Spinal cord (tissue), 10 donors: ENCODE results near the gene OR2F1. TPM values are rescaled to one million over a fixed set of nuclear protein-coding genes. Genes with fewer than 3 reads are reported as not detected.

ENCODE experiments used
- DNase-seq, 6 donors: peaks; one replicate each; pipeline versions ENCODE4 v3.0.0 to v3.0.0-alpha.2; 2013 to 2015; ENCODE audit warnings: low spot score in 6 of 6, low read depth in 4 of 6
- H3K27ac ChIP-seq: one replicate; pipeline ENCODE4 v1.5.1; 2013; ENCODE audit warnings: low read depth, low read length, control low read depth
- H3K27me3 ChIP-seq: one replicate; pipeline ENCODE4 v1.6.1; 2013; ENCODE audit warnings: low read length; ENCODE audit not compliant: control insufficient read depth, insufficient read depth
- H3K36me3 ChIP-seq: one replicate; pipeline ENCODE4 v1.6.1; 2013; ENCODE audit warnings: low read length; ENCODE audit not compliant: control insufficient read depth, insufficient read depth
- H3K4me1 ChIP-seq: one replicate; pipeline ENCODE4 v1.6.1; 2013; ENCODE audit warnings: low read length; ENCODE audit not compliant: control insufficient read depth, insufficient read depth
- H3K4me3 ChIP-seq: one replicate; pipeline ENCODE4 v1.5.1; 2013; ENCODE audit warnings: low read depth, low read length, control low read depth
- H3K9me3 ChIP-seq: one replicate; pipeline ENCODE4 v1.6.1; 2013; ENCODE audit warnings: low read length; ENCODE audit not compliant: control insufficient read depth, insufficient read depth
- WGBS: methylation state at CpG from one replicate; pipeline ENCODE4 v1.1.5; 2013; ENCODE audit warnings: missing lambda C conversion rate; ENCODE audit not compliant: insufficient coverage; 5-methylcytosine and 5-hydroxymethylcytosine counted together
- long read RNA-seq, 4 donors: transcript quantifications; one replicate each; lab custom pipeline, GENCODE V29; 2026
- polyA plus RNA-seq, 2 donors: library from polyadenylated mRNA; unstranded; fragments of 120-200 nt; gene quantifications; one replicate each; pipeline ENCODE4 v1.2.1, GENCODE V29; 2013; ENCODE audit not compliant: insufficient read length in 2 of 2
- total RNA-seq, 2 donors: library from RNA; depleted of rRNA in 1 of 2; stranded (reverse); fragments of 120-200 nt in 1 of 2; fragments of >200 nt in 1 of 2; gene quantifications; one replicate each; pipeline versions ENCODE4 v1.2.3 to v1.2.4, GENCODE V29; 2013 to 2014
- donor health status: healthy.

OR2F1 gene
- total RNA-seq: not detected
- polyA plus RNA-seq: under 1 TPM in 1 of 2 donors, not detected in 1; 0.42 TPM
- long read RNA-seq, donor 1: 0 reads
- long read RNA-seq, donor 2, partial matches to known transcripts: 0 of 1 reads
- long read RNA-seq, donor 2, other reads (novel, unspliced or antisense): 0 of 1 reads
- long read RNA-seq, donor 3: 0 reads
- long read RNA-seq, donor 4: 0 reads

DNA sequence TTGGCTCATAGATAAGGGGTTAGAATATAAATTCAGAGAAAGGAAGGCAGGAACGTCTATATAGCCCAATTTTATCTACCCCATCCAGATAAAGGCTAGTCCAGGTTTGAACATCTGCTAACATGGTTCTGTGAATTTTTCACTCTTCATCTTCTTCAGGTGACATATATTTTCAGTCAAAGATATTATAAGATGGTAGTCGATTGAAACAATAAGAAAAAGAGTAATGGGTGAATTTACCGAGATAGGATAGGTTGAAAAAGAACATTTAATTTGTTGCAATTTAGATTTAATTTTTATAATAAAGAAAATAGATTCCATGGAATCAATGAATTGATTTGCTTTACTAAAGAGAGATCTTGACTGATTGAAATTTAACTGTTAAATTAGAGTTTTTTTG is at the start of gene OR2F1:
Gene OR2F1 (plus strand): TSS at position 301 of the 400 bp plus-strand sequence. CDS start 5,127 bp downstream, outside the sequence.
- WGBS: no CpG with 5 or more reads among the region's 3 CpGs

DNA sequence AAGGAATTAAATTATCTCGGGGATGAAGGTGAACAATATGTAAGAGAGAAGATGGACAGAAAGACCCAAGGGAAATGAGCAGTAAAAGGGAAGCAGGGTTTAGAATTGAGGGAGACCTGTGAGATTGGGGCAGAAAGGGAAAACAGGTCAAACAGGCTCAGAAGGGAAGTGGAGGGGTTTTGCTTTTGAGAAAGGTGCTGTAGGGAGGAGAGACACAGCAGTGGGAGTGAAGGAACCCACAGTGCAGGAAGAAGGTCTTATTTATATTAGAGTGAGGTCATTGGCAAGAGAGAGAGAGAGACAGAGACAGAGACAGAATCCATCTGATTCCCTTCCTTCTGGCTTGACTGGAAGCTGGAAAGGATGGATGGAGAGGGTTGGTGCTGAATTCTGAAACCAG is 49.1 kb upstream of the OR2F1 start:
- no peak overlapping the region for H3K4me3 ChIP-seq
- no peak for DNase-seq
- H3K36me3 ChIP-seq: no peaks in the 10 kb centered on the region
- 89% methylated on average over 1 of the region's 1 CpG for WGBS
- no peaks in the 10 kb centered on the region for H3K27me3 ChIP-seq
- no peaks in the 10 kb centered on the region for H3K9me3 ChIP-seq
- H3K27ac ChIP-seq: no peak overlapping the region
- peaks cover 7% of the 10 kb centered on the region for H3K4me1 ChIP-seq

More for the DNA sequence above, at the start of gene OR2F1:
- no peak for DNase-seq
- H3K27ac ChIP-seq: no peak within 1 kb of the TSS
- H3K9me3 ChIP-seq: no peaks in the 10 kb centered on the region
- no peak within 1 kb of the TSS for H3K4me3 ChIP-seq
- no peaks in the 10 kb centered on the region for H3K27me3 ChIP-seq
- H3K4me1 ChIP-seq: no peaks in the 10 kb centered on the region
- H3K36me3 ChIP-seq: no peaks in the 10 kb centered on the region

- no peak for DNase-seq
- Histone ChIP-seq H3K27ac (no peak overlapping the region), H3K36me3 (no peaks in the 10 kb centered on the region), H3K4me1 (peaks cover 7% of the 10 kb centered on the region), H3K9me3 (no peaks in the 10 kb centered on the region), H3K27me3 (no peaks in the 10 kb centered on the region), H3K4me3 (no peak overlapping the region)
- WGBS: 88% methylated on average over 7 of the region's 9 CpGs
Observed at GRCh38 chr7:143906151-143906550, 48.5 kb upstream of the OR2F1 start.

- no peak for DNase-seq
- Histone ChIP-seq H3K9me3 (no peaks in the 10 kb centered on the region), H3K36me3 (no peaks in the 10 kb centered on the region), H3K27ac (no peak overlapping the region), H3K4me1 (peaks cover 7% of the 10 kb centered on the region), H3K4me3 (no peak overlapping the region), H3K27me3 (no peaks in the 10 kb centered on the region)
- 66% methylated on average over 3 of the region's 5 CpGs for WGBS
Observed at GRCh38 chr7:143906895-143907294, 47.7 kb upstream of the OR2F1 start.

GRCh38 chr7:143908120-143908519 is 46.5 kb upstream of the OR2F1 start:
- Histone ChIP-seq H3K9me3 (no peaks in the 10 kb centered on the region), H3K4me1 (no peaks in the 10 kb centered on the region), H3K27me3 (no peaks in the 10 kb centered on the region), H3K27ac (no peak overlapping the region), H3K4me3 (no peak overlapping the region), H3K36me3 (no peaks in the 10 kb centered on the region)
- DNase-seq: no peak
- WGBS: 80% methylated on average over 1 of the region's 5 CpGs

DNA sequence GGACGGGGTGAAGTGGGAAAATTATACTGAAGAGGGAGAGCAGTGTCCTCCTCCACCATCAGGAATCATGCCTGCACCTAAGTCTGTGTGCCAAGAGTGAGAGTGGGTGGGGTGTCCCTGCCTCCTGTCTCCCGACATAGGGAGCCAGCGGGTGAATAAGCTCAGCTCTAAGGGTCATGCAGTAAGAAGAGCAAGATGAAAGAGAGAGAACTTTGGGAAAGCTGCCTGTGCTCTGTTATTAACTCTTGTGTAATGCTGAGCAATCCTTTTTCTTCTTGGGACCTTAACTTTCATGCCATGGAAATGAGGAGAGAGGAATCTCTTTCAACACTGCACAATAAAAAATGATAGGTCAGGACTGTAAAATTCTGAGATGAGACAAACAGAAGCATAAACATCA is 44.8 kb upstream of the OR2F1 start:
- WGBS: no CpG with 5 or more reads among the region's 3 CpGs
- no peak for DNase-seq
- Histone ChIP-seq H3K4me3 (no peak overlapping the region), H3K36me3 (no peaks in the 10 kb centered on the region), H3K27ac (no peak overlapping the region), H3K27me3 (no peaks in the 10 kb centered on the region), H3K9me3 (no peaks in the 10 kb centered on the region), H3K4me1 (no peaks in the 10 kb centered on the region)

DNA sequence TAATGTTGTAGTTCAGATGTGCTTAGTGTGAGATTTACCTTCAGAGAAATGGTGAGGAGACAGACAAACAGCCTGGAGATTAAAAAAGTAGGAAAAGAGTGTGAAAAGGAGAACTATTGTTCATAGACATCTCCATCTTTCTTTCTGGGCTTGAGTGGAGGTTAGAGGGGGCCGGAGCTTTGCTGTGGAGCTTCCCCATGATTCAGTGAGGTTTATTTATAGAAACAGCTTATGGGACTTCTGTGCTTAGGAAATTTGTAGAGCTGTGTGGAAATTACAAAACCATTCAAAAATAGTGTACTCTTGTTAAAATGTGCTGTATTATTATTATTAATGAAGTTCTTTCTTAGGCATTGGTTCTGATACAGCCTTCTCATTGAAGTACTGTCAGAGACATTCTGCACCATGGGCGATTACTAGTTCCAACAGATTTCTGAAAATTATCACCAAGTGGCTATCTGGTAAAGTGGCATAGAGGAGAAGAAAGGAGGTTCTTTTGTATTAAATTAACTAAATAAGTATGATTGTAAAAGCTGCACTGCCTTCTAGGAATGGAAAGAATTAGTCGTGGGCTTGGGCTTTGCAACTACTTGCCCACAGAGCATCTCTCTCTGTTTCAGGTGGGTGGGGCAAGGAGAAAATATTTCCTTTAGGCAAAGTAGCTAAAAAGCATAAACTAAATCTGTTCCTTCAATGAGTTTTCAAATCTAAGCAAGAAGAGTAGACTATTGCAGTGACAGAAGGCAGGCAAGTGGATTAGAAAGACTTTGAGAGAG is 44.0 kb upstream of the OR2F1 start:
- Histone ChIP-seq H3K4me3 (no peak overlapping the region), H3K4me1 (no peaks in the 10 kb centered on the region), H3K27me3 (no peaks in the 10 kb centered on the region), H3K9me3 (no peaks in the 10 kb centered on the region), H3K27ac (no peak overlapping the region), H3K36me3 (no peaks in the 10 kb centered on the region)
- WGBS: 86% methylated on average over 1 of the region's 3 CpGs
- DNase-seq: no peak

DNA sequence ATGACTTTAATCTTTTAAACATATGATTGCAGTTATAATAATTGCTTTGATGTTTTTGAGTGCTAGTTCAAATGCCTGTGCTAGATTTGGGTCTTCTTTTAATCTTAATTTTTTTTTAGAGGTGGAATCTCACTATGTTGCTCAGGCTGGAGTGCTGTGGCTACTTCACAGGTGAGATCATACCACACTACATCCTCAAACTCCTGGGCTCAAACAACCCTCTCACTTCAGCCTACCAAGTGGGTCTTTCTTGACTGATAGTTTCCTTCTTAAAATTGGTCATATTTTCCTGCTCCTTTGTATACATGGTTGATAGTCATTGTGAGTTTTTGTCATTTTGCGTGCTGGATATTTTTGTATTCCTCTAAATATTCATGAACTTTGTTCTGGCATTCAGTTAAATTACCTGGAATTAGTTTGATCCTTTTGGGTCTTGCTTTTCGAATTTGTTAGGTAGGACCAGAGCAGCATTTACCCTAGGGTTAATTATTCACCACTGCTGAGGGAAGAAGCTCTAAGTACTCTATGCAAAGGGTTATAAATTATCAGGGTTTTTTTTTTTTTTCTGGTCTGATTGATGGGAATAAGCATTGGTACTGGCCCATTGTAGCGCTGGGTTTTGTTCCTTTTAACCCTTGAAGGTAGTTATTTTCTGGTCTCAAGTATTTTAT is 40.6 kb upstream of the OR2F1 start:
- Histone ChIP-seq H3K9me3 (no peaks in the 10 kb centered on the region), H3K36me3 (no peaks in the 10 kb centered on the region), H3K27ac (no peak overlapping the region), H3K27me3 (no peaks in the 10 kb centered on the region), H3K4me3 (no peak overlapping the region), H3K4me1 (no peaks in the 10 kb centered on the region)
- no peak for DNase-seq
- no CpG with 5 or more reads among the region's 3 CpGs for WGBS

DNA sequence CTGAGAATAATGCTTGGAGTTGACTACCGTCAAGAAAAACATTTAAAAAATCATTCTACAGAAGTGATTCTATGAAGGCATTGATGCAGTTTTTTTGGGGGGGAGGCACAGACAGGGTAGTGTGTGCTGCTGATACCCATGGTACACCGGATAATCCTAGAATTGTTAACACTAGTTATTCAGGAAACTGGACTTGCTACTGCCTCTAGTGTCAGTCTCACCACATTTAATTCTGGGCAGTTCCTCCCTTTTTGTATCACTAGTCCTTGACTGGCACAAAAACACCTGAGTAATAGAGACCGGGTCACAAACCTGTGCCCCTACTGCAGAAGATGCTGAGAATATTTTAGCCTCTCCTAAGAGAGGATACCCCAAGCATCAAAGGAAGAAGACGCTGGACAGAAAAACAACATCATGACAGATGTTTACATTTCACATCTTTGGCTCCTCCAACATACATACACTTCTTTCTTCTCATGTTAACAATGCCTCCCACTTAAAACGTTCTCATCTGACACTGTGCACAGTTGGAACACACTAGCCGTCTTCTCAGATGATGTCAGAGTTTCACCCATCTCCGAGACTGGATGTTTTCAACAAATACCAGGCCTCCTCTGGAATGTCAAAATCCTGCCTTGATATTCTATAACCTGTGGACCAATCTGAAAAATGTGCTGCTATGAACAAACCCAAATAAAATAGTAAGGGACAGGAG is 39.5 kb upstream of the OR2F1 start:
- DNase-seq: no peak
- WGBS: 88% methylated on average over 5 of the region's 7 CpGs
- Histone ChIP-seq H3K27ac (no peak overlapping the region), H3K27me3 (no peaks in the 10 kb centered on the region), H3K4me3 (no peak overlapping the region), H3K36me3 (no peaks in the 10 kb centered on the region), H3K4me1 (no peaks in the 10 kb centered on the region), H3K9me3 (no peaks in the 10 kb centered on the region)
